OCI-LY7 (cell line): ENCODE data around the gene ABL1. TPM values are rescaled to one million over a fixed set of nuclear protein-coding genes. Genes with fewer than 3 reads are reported as not detected.

Experiments used
- BruUV-seq: library from RNA; stranded (reverse); fragments of 400-500 nt; replicated peaks from 2 replicates; lab custom pipeline; 2021; lab: Mats Ljungman, UMichigan
- CTCF ChIA-PET: fragments of 300-600 bp; sonication (Branson Sonifier 250); formaldehyde crosslinking; loops from one replicate; lab custom pipeline; 2022; ENCODE audit warnings: antibody characterized with exemption; ENCODE audit not compliant: unreplicated experiment; lab: Charles Lee
- POLR2A ChIA-PET: fragments of 300-600 bp; sonication (Branson Sonifier 250); formaldehyde crosslinking; loops from one replicate; lab custom pipeline; 2022; ENCODE audit warnings: antibody characterized with exemption; lab: Charles Lee
- DNase-seq: peaks from one replicate; pipeline ENCODE4 v3.0.0-alpha.2; 2015; ENCODE audit warnings: low spot score
- H2AFZ ChIP-seq: fragments of 200-600 bp; sonication (generic), shearing (Covaris generic); 2 replicates; pipeline ENCODE4 v1.6.1; 2014; ENCODE audit warnings: mild to moderate bottlenecking, antibody characterized with exemption, low read length, moderate library complexity
- H3K27ac ChIP-seq: fragments of 200-600 bp; sonication (generic); 2 replicates; pipeline ENCODE4 v1.5.1; 2014; ENCODE audit warnings: mixed run types, low read depth, mild to moderate bottlenecking, moderate library complexity, low read length, inconsistent platforms; ENCODE audit not compliant: poor library complexity, severe bottlenecking
- H3K36me3 ChIP-seq: fragments of 200-600 bp; sonication (generic); 2 replicates; pipeline ENCODE4 v1.6.1; 2014; ENCODE audit warnings: mild to moderate bottlenecking, antibody characterized with exemption, low read length, moderate library complexity, mixed read lengths; ENCODE audit not compliant: insufficient read depth
- H3K4me1 ChIP-seq: fragments of 200-600 bp; sonication (generic); 2 replicates; pipeline ENCODE4 v1.5.1; 2014; ENCODE audit warnings: mild to moderate bottlenecking, low read length; ENCODE audit not compliant: insufficient read depth, poor library complexity, severe bottlenecking
- H3K4me2 ChIP-seq: fragments of 200-600 bp; sonication (generic); 2 replicates; pipeline ENCODE4 v1.6.1; 2014; ENCODE audit warnings: mild to moderate bottlenecking, low read length
- H3K4me3 ChIP-seq: fragments of 200-600 bp; sonication (generic); 2 replicates; pipeline ENCODE4 v1.5.1; 2014; ENCODE audit warnings: mild to moderate bottlenecking, low read depth, low read length; ENCODE audit not compliant: poor library complexity, severe bottlenecking
- H3K79me2 ChIP-seq: fragments of 200-600 bp; sonication (generic); 2 replicates; pipeline ENCODE4 v1.6.1; 2016; ENCODE audit warnings: low read depth, mild to moderate bottlenecking, low read length, moderate library complexity, mixed read lengths; ENCODE audit not compliant: insufficient read depth
- H3K9me2 ChIP-seq: fragments of 200-600 bp; sonication (generic); 2 replicates; pipeline ENCODE4 v1.6.1; 2016; ENCODE audit warnings: mild to moderate bottlenecking, low read length, mixed read lengths; ENCODE audit not compliant: insufficient read depth
- H3K9me3 ChIP-seq: fragments of 200-600 bp; sonication (generic); 2 replicates; pipeline ENCODE4 v1.6.1; 2014; ENCODE audit warnings: mild to moderate bottlenecking, mixed run types, low read length, mixed read lengths
- H4K20me1 ChIP-seq: fragments of 200-600 bp; sonication (generic); 2 replicates; pipeline ENCODE4 v1.6.1; 2014; ENCODE audit warnings: mild to moderate bottlenecking, antibody characterized with exemption, low read length, moderate library complexity, mixed read lengths; ENCODE audit not compliant: insufficient read depth
- CTCF ChIP-seq: fragments of 200-600 bp; sonication (generic); conservative IDR thresholded peaks from 2 replicates; pipeline ENCODE4 v1.5.1; 2014; ENCODE audit warnings: mild to moderate bottlenecking, antibody characterized with exemption, low read length, moderate library complexity, mixed read lengths
- EZH2phosphoT487 ChIP-seq: fragments of 200-600 bp; sonication (generic); IDR thresholded peaks from 2 replicates; pipeline ENCODE4 v1.6.1; 2018; ENCODE audit warnings: low read depth, borderline replicate concordance, mild to moderate bottlenecking, mixed run types, antibody characterized with exemption, low read length, moderate library complexity, mixed read lengths
- intact Hi-C: fragments of 100-400 bp; cut with micrococcal nuclease; formaldehyde crosslinking; loops from one replicate; pipeline ENCODE4 v1.10.0; 2022; ENCODE audit not compliant: unreplicated experiment
- total RNA-seq, 2 experiments: library from RNA; depleted of rRNA in 1 of 2; stranded (reverse); fragments of >200 nt in 1 of 2; shearing (Covaris generic) in 1 of 2; gene quantifications; 2 replicates each; pipeline ENCODE4 v1.2.3, GENCODE V29; 2014 to 2022

ABL1 gene
- total RNA-seq, 2 experiments from 2014 or later = 8.1 to 28.3 TPM

- Histone ChIP-seq H3K4me1 (no peaks in the 10 kb centered on the region), H3K36me3 (no peaks in the 10 kb centered on the region), H3K27ac (no peak overlapping the region), H3K4me2 (no peak overlapping the region), H3K79me2 (no peaks in the 10 kb centered on the region), H3K4me3 (no peak overlapping the region), H3K9me3 (no peaks in the 10 kb centered on the region), H4K20me1 (no peaks in the 10 kb centered on the region; the same call in 1 of the 2 replicates), H3K9me2 (no peaks in the 10 kb centered on the region), H2AFZ (no peak overlapping the region)
- TF ChIP-seq CTCF (no peak), EZH2phosphoT487 (no peak)
- ChIA-PET CTCF (interaction anchor here (0.6 kb wide), 1 partner anchor 20 kb away, joined by 3 read pairs; no protein-coding TSS in a partner anchor), POLR2A (interaction anchor here (0.7 kb wide), 1 partner anchor 33 kb away, joined by 4 read pairs; no protein-coding TSS in a partner anchor)
- no peak for DNase-seq
- intact Hi-C loops = loop anchor here (5.0 kb wide), 1 partner anchor 1217 kb away; no protein-coding TSS in a partner anchor
- no TSS peak for BruUV-seq
Measured at GRCh38 chr9:130890124-130890523, 55.1 kb downstream of the ABL1 start.

- Histone ChIP-seq H2AFZ (no peak overlapping the region), H3K27ac (no peak overlapping the region), H3K9me3 (no peaks in the 10 kb centered on the region), H3K9me2 (no peaks in the 10 kb centered on the region), H3K4me1 (no peaks in the 10 kb centered on the region), H3K36me3 (no peaks in the 10 kb centered on the region), H3K4me3 (no peak overlapping the region), H4K20me1 (no peaks in the 10 kb centered on the region; the same call in 1 of the 2 replicates), H3K4me2 (no peak overlapping the region), H3K79me2 (no peaks in the 10 kb centered on the region)
- DNase-seq = no peak
- no TSS peak for BruUV-seq
- intact Hi-C loops = loop anchor here (5.0 kb wide), 1 partner anchor 1216 kb away; no protein-coding TSS in a partner anchor
- TF ChIP-seq EZH2phosphoT487 (no peak), CTCF (no peak)
- CTCF ChIA-PET = interaction anchor here (0.6 kb wide), 2 partner anchors 21 to 107 kb away, joined by 3 read pairs; no protein-coding TSS in a partner anchor
- POLR2A ChIA-PET = interaction anchor here (0.6 kb wide), 1 partner anchor 1561 kb away, joined by 3 read pairs; no protein-coding TSS in a partner anchor
Measured at GRCh38 chr9:130890870-130891687, 56.0 kb downstream of the ABL1 start.
